OCI-M2 (cell line): Measurements from ENCODE around the gene FOXD3.
"Not testable (repeated sequence)": the region's sequence is repeated elsewhere in the genome, so short reads cannot be mapped to it uniquely, and the experiment has no call there.

Source experiments
- DNase-seq: peaks from one replicate; lab custom pipeline; 2025; ENCODE audit not compliant: unreplicated experiment; lab: John Stamatoyannopoulos, UW

The FOXD3 gene

GRCh38 chr1:63321066-63321784 lies 1.1 kb upstream of the FOXD3 start:
- DNase-seq: no peak

GRCh38 chr1:63321785-63322113 lies 618 bp upstream of the FOXD3 start:
- DNase-seq: no peak

- DNase-seq: no peak
Observed at GRCh38 chr1:63322944-63323864, 837 bp downstream of the FOXD3 start.

- DNase-seq: no peak
Observed at GRCh38 chr1:63323865-63324778, 1.8 kb downstream of the FOXD3 start.

- DNase-seq: no peak
Observed at GRCh38 chr1:63324779-63325119, 2.4 kb downstream of the FOXD3 start.

GRCh38 chr1:63325279-63325985 lies 3.1 kb downstream of the FOXD3 start:
- no peak for DNase-seq

- no peak for DNase-seq
Observed at GRCh38 chr1:63326106-63326472, 3.7 kb downstream of the FOXD3 start.

GRCh38 chr1:63326473-63327380 lies 4.4 kb downstream of the FOXD3 start:
- DNase-seq: no peak

- DNase-seq: no peak
Observed at GRCh38 chr1:63327417-63328054, 5.2 kb downstream of the FOXD3 start.

- no peak for DNase-seq
Observed at GRCh38 chr1:63328122-63328521, 5.8 kb downstream of the FOXD3 start.

GRCh38 chr1:63328781-63329180 lies 6.4 kb downstream of the FOXD3 start:
- no peak for DNase-seq

- DNase-seq: no peak
Observed at GRCh38 chr1:63329621-63330330, 7.4 kb downstream of the FOXD3 start.

- DNase-seq: no peak
Observed at GRCh38 chr1:63330331-63330916, 8.1 kb downstream of the FOXD3 start.

GRCh38 chr1:63342402-63342801 lies 20.0 kb downstream of the FOXD3 start:
- DNase-seq: no peak

- no peak for DNase-seq
Observed at GRCh38 chr1:63343922-63344321, 21.6 kb downstream of the FOXD3 start.

- DNase-seq: no peak
Observed at GRCh38 chr1:63350320-63350719, 28.0 kb downstream of the FOXD3 start.

GRCh38 chr1:63352736-63353135 lies 30.4 kb downstream of the FOXD3 start:
- no peak for DNase-seq

- DNase-seq: not testable (repeated sequence)
Observed at GRCh38 chr1:63356234-63356633, 33.9 kb downstream of the FOXD3 start.
